KBM-7 (cell line): ENCODE results near the gene KIAA1549.

Experiments used
- DNase-seq: peaks from one replicate; pipeline ENCODE4 v3.0.0-alpha.2; 2015
- in situ Hi-C: fragments of 300-500 bp; cut with MboI; formaldehyde crosslinking; loops from 2 replicates; pipeline ENCODE4 v1.14.3; 2020; ENCODE audit warnings: low sequenced_read_pairs, low pct_unique_long_range_greater_than_20kb, mixed read lengths

Gene KIAA1549

DNA sequence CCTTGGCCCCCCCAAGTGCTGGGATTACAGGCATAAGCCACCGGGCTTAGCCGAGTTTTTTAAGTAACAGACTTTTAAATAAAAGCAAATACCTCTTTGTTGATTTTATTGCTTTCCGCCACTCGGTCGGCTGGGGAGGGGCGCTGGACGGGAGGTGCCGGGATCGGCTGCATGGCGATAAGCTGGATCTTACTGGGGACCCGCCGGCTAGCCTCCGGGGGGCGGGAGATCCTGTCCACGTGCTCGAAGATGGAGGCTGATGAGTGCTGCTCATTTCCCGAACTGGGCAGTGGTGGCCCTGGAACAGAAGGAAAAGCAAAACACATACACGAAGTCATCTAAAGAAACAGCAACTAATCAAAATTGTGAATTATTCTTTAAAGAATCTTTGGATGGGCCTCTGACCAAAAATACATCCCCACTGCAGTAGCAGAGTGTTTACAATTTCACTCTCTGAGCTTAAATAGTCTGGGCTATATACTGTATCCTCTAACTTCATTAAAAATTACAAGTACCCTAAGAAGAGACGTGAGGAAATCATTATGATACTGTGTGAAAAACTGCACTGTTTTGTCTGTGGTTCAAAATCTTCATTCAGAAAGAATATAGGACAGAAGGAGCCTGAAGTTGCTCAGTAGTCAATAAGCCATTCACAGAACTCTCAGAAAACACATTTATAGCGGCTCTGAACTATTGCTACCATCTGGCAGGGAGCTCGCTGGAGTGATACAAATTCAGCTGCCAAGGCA, 110.0 kb downstream of the KIAA1549 start:
- DNase-seq, result no peak
- in situ Hi-C loops, result no loop called here

GRCh38 chr7:138869353-138869752, 111.8 kb downstream of the KIAA1549 start:
- in situ Hi-C loops, result no loop called here
- no peak for DNase-seq

DNA sequence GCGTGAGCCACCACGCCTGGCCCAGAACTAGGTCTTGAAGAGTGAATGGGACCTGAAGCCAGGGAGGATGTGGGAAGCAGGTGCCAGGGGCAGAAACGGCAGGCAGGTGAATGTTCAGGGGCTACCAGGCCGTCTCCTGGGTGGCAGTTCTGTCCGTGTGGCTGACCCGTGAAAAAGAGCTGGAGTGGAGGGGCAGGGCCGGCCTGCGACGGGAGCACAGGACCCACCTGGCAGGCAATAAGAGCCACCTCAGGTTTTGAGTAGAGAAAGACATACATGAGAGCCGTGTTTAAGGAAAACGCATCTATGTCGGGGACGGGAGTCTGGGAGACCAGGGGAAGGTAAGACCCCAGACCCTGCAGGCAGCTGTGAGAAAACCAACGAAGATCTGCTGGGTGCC, 112.5 kb downstream of the KIAA1549 start:
- DNase-seq, result no peak
- in situ Hi-C loops, result no loop called here

- no peak for DNase-seq
- in situ Hi-C loops, result no loop called here
Measured at GRCh38 chr7:138867744-138868143, 113.4 kb downstream of the KIAA1549 start.

DNA sequence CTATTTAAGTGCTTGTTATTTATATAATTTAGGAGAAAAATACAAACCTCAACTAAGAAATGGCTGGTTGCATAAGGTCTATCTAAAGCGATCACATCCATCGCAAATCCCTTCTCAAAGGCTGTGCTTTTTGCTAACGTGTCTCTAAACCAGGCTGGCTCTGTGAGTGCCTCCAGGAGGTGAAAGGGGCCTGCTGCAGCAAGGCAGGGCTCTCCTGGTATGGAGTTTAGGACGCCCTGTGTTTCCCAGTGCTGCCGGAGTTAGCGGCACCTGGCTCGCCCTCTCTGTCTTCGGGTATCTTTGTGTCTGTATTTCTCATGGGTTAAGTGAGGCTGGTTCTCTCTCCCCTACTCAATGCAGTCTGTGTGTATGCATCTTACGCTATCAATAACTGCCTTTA, 114.8 kb downstream of the KIAA1549 start:
- in situ Hi-C loops, result no loop called here
- no peak for DNase-seq

DNA sequence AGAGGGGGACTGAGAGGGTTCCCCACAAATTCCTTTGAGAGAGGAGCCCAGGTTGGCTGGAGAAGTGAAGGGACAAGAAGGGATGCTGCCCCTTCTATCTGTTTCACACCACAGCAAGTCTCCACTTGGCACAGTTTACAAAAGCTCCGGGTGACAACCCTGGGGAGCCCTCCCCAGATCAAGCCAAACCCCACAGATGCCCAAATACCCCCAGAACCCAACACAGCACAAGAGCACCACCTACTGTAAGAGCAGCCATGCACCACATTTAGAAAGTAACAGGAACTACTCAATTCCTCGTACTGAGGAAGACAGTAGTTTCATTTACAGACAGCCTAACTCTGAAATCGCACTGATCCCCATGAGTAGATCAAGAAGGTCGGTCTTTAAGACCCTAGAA, 115.3 kb downstream of the KIAA1549 start:
- in situ Hi-C loops, result no loop called here

GRCh38 chr7:138864667-138865066, 116.5 kb downstream of the KIAA1549 start:
- in situ Hi-C loops, result no loop called here
- no peak for DNase-seq

More for the DNA sequence above, 115.3 kb downstream of the KIAA1549 start:
- peak; percentile 49 for DNase-seq

- DNase-seq, result no peak
- in situ Hi-C loops, result no loop called here
Measured at GRCh38 chr7:138863931-138864330, 117.3 kb downstream of the KIAA1549 start.

DNA sequence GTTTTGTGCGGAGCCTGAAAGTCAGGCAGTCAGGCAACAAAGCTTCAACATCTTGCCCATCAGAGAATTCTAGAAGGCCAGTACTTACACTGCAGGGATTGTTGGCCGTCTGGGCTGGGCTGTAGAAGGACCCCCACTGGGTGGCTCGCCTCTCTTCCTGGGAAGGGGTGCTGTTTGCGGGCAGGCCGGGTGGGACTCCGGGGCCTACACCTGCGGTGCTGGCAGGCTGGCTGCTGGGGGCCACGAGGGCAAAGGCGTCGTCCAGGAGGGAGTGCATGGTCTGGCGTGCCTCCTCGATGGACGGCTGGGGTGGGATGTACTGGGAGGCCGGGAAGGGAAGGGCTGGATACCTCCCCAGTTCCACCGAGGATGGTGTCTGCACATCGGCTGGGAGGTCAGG, 120.1 kb downstream of the KIAA1549 start:
- DNase-seq, result no peak

DNA sequence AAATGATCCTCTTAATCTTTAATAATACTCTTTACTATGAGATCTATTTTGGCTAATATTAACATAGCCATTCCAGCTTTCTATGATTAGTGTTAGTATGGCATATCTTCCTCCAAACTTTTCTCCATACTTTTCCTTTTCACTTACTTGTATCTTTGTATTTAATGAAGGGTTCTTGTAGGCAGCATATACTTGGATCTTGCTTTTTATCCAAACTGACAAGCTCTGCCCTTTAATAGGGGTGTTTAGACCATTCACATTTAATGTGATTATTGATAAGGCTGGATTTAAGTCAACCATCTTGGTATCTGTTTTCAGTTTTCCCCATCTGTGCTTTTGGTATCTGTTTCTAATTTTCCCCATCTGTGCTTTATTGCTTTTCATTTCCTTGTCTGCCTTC, 123.5 kb downstream of the KIAA1549 start:
- DNase-seq, result no peak
- in situ Hi-C loops, result no loop called here

More for the DNA sequence above, 120.1 kb downstream of the KIAA1549 start:
- in situ Hi-C loops, result no loop called here

GRCh38 chr7:138854115-138854645, 127.0 kb downstream of the KIAA1549 start:
- DNase-seq, result no peak
- in situ Hi-C loops, result no loop called here

GRCh38 chr7:138853448-138853847, 127.7 kb downstream of the KIAA1549 start:
- DNase-seq, result no peak
- in situ Hi-C loops, result no loop called here

DNA sequence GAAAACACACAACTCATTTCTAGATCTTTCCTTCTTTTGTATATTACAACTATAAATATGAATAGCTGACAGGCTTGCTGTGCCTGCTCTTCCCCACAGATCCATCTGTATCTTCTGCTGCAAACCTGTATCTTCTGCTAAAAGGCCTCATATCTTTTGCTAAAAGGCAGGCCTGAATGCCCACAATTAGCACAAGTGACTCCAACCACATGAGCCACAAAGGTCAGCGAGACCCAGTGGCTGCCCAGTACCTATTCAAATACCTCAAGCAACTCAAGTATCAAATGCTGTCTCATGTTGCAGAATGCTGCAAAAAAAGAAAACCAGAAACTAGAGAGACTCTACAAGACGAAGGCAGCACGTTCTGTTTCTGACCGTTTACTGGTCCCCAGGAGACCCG, 128.7 kb downstream of the KIAA1549 start:
- in situ Hi-C loops, result no loop called here
- no peak for DNase-seq

GRCh38 chr7:138849701-138850100, 131.5 kb downstream of the KIAA1549 start:
- in situ Hi-C loops, result no loop called here
- DNase-seq, result no peak

DNA sequence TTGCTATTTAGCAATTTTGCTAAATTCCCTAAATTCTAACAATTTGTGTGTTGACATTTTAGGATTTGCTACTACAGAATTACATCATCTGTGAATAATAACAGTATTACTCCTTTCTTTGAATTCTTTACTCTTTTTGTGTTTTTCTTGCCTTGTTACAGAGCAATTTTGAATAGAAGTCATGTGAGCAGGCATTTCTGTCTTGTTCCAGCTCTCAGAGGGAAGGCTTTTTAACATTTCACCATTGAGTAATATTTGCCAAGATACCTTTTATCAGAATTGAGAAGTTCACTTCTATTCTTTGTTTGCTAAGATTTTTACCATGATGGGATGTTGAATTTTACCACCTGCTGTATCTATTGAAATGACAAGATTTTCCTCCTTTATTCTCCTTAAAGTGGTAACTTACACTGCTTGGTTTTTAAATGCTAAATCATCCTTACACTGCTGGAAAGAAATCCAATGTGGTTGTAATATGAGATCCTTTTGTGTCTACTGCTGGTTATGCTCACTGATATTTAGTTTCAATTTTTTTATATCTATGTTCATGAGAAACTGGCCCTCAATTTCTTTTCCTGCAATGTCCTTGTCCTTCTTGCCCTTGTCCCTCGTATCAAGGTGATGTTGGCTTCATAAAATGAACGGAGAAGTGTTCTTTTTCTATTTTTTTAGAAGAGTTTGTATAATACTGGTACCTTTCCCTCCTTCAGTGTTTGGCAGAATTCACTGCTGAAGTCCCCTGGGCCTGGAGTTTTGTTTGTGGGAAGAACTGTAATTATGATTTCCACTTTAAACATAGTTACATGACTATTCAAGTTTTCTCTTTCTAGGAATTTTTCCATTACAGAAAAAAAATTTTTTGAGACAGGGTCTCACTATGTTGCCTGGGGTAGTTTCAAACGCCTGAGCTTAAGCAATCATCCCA, 132.9 kb downstream of the KIAA1549 start:
- in situ Hi-C loops, result no loop called here
- no peak for DNase-seq

DNA sequence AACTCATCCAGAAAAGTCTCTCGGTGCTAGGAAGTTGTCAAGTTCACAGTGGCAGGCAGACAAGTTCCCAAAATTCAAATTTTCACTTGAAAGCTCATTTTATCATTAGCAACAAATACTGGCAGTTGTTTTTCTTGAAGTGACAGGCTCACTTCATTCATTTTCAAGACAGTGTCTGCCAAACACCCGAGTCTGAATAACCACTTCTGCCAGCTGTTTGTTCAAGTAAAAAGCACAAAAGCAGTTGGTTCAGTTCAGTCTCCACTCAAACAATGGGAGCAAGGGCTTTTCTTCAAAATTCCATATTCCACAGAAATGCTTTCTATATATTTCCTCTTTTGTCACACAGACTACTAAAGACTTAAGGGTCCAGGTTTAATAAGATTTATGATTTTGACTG, 135.5 kb downstream of the KIAA1549 start:
- DNase-seq, result no peak
- in situ Hi-C loops, result no loop called here

- DNase-seq, result no peak
- in situ Hi-C loops, result no loop called here
Measured at GRCh38 chr7:138843632-138844580, 137.3 kb downstream of the KIAA1549 start.

- DNase-seq, result no peak
- in situ Hi-C loops, result no loop called here
Measured at GRCh38 chr7:138842111-138842510, 139.1 kb downstream of the KIAA1549 start.

GRCh38 chr7:138838166-138838565, 143.0 kb downstream of the KIAA1549 start:
- DNase-seq, result no peak
- in situ Hi-C loops, result no loop called here
